22Rv1 (cell line): ENCODE measurements around the gene CDKN3.
"Not testable (repeated sequence)": the region's sequence is repeated elsewhere in the genome, so short reads cannot be mapped to it uniquely, and the experiment has no call there.

Experiments
- H3K27ac ChIP-seq: fragments of 450-650 bp; 2 replicates; pipeline ENCODE4 v1.5.1; 2017
- CTCF ChIP-seq: fragments of 450-650 bp; IDR thresholded peaks from 2 replicates; pipeline ENCODE4 v1.5.1; 2017; ENCODE audit warnings: mild to moderate bottlenecking
- ZFX ChIP-seq: fragments of 450-650 bp; IDR thresholded peaks from 2 replicates; pipeline ENCODE4 v1.6.1; 2017; ENCODE audit warnings: antibody characterized with exemption, borderline replicate concordance

The CDKN3 gene

GRCh38 chr14:54374117-54374884 lies 22.5 kb upstream of the CDKN3 start:
- no peak overlapping the region for H3K27ac ChIP-seq
- TF ChIP-seq CTCF (no peak), ZFX (no peak)

- TF ChIP-seq ZFX (no peak), CTCF (no peak)
- H3K27ac ChIP-seq, result no peak overlapping the region
Measured at GRCh38 chr14:54377501-54377900, 19.3 kb upstream of the CDKN3 start.

- not testable (repeated sequence) for H3K27ac ChIP-seq
Measured at GRCh38 chr14:54378893-54379292, 17.9 kb upstream of the CDKN3 start.

- not testable (repeated sequence) for H3K27ac ChIP-seq
Measured at GRCh38 chr14:54380558-54380957, 16.2 kb upstream of the CDKN3 start.

- H3K27ac ChIP-seq, result no peak overlapping the region
- no peak for TF ChIP-seq ZFX
Measured at GRCh38 chr14:54381821-54382220, 15.0 kb upstream of the CDKN3 start.

- no peak overlapping the region for H3K27ac ChIP-seq
- no peak for TF ChIP-seq CTCF
- no peak for TF ChIP-seq ZFX
Measured at GRCh38 chr14:54383835-54384234, 13.0 kb upstream of the CDKN3 start.

GRCh38 chr14:54385556-54385955 lies 11.3 kb upstream of the CDKN3 start:
- TF ChIP-seq CTCF, result no peak
- no peak for TF ChIP-seq ZFX
- H3K27ac ChIP-seq, result no peak overlapping the region

GRCh38 chr14:54387328-54387727 lies 9.5 kb upstream of the CDKN3 start:
- TF ChIP-seq ZFX (no peak), CTCF (no peak)
- H3K27ac ChIP-seq, result no peak overlapping the region

GRCh38 chr14:54392131-54392859 lies 4.5 kb upstream of the CDKN3 start:
- TF ChIP-seq CTCF (no peak), ZFX (no peak)
- no peak overlapping the region for H3K27ac ChIP-seq

- H3K27ac ChIP-seq, result not testable (repeated sequence)
Measured at GRCh38 chr14:54392986-54393884, 3.6 kb upstream of the CDKN3 start.
